Ishikawa (cell line): ENCODE measurements around the gene KCNQ1.

Experiments used
- CEBPB ChIP-seq: IDR thresholded peaks from 2 replicates; pipeline ENCODE4 v1.6.1; 2012
- CREB1 ChIP-seq: IDR thresholded peaks from 2 replicates; pipeline ENCODE4 v1.6.1; 2012; ENCODE audit warnings: low read depth
- EP300 ChIP-seq: IDR thresholded peaks from 2 replicates; pipeline ENCODE4 v1.6.1; 2012; ENCODE audit warnings: borderline replicate concordance
- FOXM1 ChIP-seq: IDR thresholded peaks from 2 replicates; pipeline ENCODE4 v1.6.1; 2012; ENCODE audit warnings: low read depth, borderline replicate concordance
- RAD21 ChIP-seq: IDR thresholded peaks from 2 replicates; pipeline ENCODE4 v1.6.1; 2012; ENCODE audit warnings: low read depth
- TEAD4 ChIP-seq: IDR thresholded peaks from 2 replicates; pipeline ENCODE4 v1.6.1; 2012
- TF ChIP-seq, protein P1 (sequence below): IDR thresholded peaks from 2 replicates; pipeline ENCODE4 v1.6.1; 2012; ENCODE audit warnings: low read depth, mild to moderate bottlenecking
- TF ChIP-seq, protein P2 (sequence below): IDR thresholded peaks from 2 replicates; pipeline ENCODE4 v1.6.1; 2012

DNA sequence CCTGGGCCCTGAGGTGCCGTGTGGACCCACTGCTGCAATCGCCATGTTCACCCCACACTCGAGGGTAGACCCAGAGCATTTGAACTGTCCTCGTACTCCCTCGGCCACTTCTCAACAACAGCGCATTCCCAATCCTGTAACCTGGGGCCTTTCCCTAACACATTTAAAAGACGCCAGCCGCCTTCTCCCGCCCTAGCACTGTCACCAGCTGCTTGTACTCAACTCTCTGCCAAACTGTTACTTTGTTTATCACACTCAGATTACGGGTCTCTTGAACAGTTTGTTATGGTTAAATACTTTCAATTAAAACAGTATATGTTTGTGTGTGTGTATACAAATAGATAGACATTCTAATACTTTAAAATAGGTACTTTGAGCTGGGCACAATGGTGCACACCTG is 420.1 kb downstream of the KCNQ1 start:
- TF ChIP-seq, protein P1, sequence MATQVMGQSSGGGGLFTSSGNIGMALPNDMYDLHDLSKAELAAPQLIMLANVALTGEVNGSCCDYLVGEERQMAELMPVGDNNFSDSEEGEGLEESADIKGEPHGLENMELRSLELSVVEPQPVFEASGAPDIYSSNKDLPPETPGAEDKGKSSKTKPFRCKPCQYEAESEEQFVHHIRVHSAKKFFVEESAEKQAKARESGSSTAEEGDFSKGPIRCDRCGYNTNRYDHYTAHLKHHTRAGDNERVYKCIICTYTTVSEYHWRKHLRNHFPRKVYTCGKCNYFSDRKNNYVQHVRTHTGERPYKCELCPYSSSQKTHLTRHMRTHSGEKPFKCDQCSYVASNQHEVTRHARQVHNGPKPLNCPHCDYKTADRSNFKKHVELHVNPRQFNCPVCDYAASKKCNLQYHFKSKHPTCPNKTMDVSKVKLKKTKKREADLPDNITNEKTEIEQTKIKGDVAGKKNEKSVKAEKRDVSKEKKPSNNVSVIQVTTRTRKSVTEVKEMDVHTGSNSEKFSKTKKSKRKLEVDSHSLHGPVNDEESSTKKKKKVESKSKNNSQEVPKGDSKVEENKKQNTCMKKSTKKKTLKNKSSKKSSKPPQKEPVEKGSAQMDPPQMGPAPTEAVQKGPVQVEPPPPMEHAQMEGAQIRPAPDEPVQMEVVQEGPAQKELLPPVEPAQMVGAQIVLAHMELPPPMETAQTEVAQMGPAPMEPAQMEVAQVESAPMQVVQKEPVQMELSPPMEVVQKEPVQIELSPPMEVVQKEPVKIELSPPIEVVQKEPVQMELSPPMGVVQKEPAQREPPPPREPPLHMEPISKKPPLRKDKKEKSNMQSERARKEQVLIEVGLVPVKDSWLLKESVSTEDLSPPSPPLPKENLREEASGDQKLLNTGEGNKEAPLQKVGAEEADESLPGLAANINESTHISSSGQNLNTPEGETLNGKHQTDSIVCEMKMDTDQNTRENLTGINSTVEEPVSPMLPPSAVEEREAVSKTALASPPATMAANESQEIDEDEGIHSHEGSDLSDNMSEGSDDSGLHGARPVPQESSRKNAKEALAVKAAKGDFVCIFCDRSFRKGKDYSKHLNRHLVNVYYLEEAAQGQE, result no peak
- TF ChIP-seq TEAD4, result no peak
- TF ChIP-seq EP300, result no peak
- TF ChIP-seq RAD21, result no peak
- TF ChIP-seq FOXM1, result no peak
- TF ChIP-seq CEBPB, result no peak
- no peak for TF ChIP-seq CREB1
- TF ChIP-seq, protein P2, sequence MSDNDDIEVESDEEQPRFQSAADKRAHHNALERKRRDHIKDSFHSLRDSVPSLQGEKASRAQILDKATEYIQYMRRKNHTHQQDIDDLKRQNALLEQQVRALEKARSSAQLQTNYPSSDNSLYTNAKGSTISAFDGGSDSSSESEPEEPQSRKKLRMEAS, result no peak
